SK-N-SH treated with all-trans-retinoic acid at 6 μM for 48 hours (cell line): ENCODE measurements around the gene ID3.

Experiments
- ATAC-seq: fragments of 200-7000 bp; cut with Tn5 transposase; 3 replicates; pipeline ENCODE4 v1.9.1; 2020; ENCODE audit warnings: mild to moderate bottlenecking, moderate library complexity
- ARNTL ChIP-seq: fragments of 450-650 bp; formaldehyde crosslinking; IDR thresholded peaks from 2 replicates; pipeline ENCODE4 v1.5.0; 2020; ENCODE audit warnings: low read depth, mild to moderate bottlenecking, moderate library complexity, borderline replicate concordance
- BACH2 ChIP-seq: fragments of 250-450 bp; sonication (Bioruptor Pico); IDR thresholded peaks from 2 replicates; pipeline ENCODE4 v1.9.0; 2021; ENCODE audit warnings: mild to moderate bottlenecking, borderline replicate concordance
- CSDC2 ChIP-seq: fragments of 250-450 bp; sonication (Bioruptor Pico); IDR thresholded peaks from 2 replicates; pipeline ENCODE4 v1.5.0; 2020; ENCODE audit warnings: mild to moderate bottlenecking, moderate library complexity
- ESRRG ChIP-seq: fragments of 250-450 bp; sonication (Bioruptor Pico); IDR thresholded peaks from 2 replicates; pipeline ENCODE4 v1.6.1; 2021; ENCODE audit warnings: mild to moderate bottlenecking
- GLIS3 ChIP-seq: fragments of 250-450 bp; sonication (Bioruptor Pico); IDR thresholded peaks from 2 replicates; pipeline ENCODE4 v1.5.0; 2020; ENCODE audit warnings: mild to moderate bottlenecking, moderate library complexity
- ISL1 ChIP-seq: fragments of 250-450 bp; sonication (Bioruptor Pico); IDR thresholded peaks from 2 replicates; pipeline ENCODE4 v2.1.2; 2022; ENCODE audit warnings: mild to moderate bottlenecking, moderate library complexity
- OSR1 ChIP-seq: fragments of 250-450 bp; sonication (Bioruptor Pico); IDR thresholded peaks from 2 replicates; pipeline ENCODE4 v1.8.0; 2022; ENCODE audit warnings: moderate library complexity, mild to moderate bottlenecking, inconsistent platforms
- PPARA ChIP-seq: fragments of 250-450 bp; sonication (Bioruptor Pico); IDR thresholded peaks from 2 replicates; pipeline ENCODE4 v1.5.0; 2020; ENCODE audit warnings: mild to moderate bottlenecking, borderline replicate concordance
- RARB ChIP-seq: fragments of 250-450 bp; sonication (Bioruptor Pico); IDR thresholded peaks from 2 replicates; pipeline ENCODE4 v1.8.0; 2021; ENCODE audit warnings: mild to moderate bottlenecking, moderate library complexity
- SNAI2 ChIP-seq: fragments of 250-450 bp; sonication (Bioruptor Pico); IDR thresholded peaks from 2 replicates; pipeline ENCODE4 v1.5.0; 2020; ENCODE audit warnings: mild to moderate bottlenecking, moderate library complexity
- TCF4 ChIP-seq: fragments of 250-450 bp; sonication (Bioruptor Pico); IDR thresholded peaks from 2 replicates; pipeline ENCODE4 v1.8.0; 2021; ENCODE audit warnings: mild to moderate bottlenecking, moderate library complexity, borderline replicate concordance
- TOX ChIP-seq: fragments of 250-450 bp; sonication (Bioruptor Pico); IDR thresholded peaks from 2 replicates; pipeline ENCODE4 v1.8.0; 2021; ENCODE audit warnings: mild to moderate bottlenecking, moderate library complexity, borderline replicate concordance
- ZC3H10 ChIP-seq: fragments of 250-450 bp; sonication (Bioruptor Pico); IDR thresholded peaks from 2 replicates; pipeline ENCODE4 v1.5.1; 2021; ENCODE audit warnings: mild to moderate bottlenecking, moderate library complexity
- ZFP3 ChIP-seq: fragments of 250-450 bp; sonication (Bioruptor Pico); IDR thresholded peaks from 2 replicates; pipeline ENCODE4 v1.5.0; 2020; ENCODE audit warnings: mild to moderate bottlenecking, moderate library complexity
- ZFP30 ChIP-seq: fragments of 450-650 bp; formaldehyde crosslinking; IDR thresholded peaks from 2 replicates; pipeline ENCODE4 v1.5.0; 2022; ENCODE audit warnings: mild to moderate bottlenecking, moderate library complexity
- ZNF565 ChIP-seq: fragments of 450-650 bp; formaldehyde crosslinking; conservative IDR thresholded peaks from 2 replicates; pipeline ENCODE4 v1.5.0; 2020; ENCODE audit warnings: low read depth, mild to moderate bottlenecking, moderate library complexity
- ZNF70 ChIP-seq: fragments of 450-650 bp; formaldehyde crosslinking; IDR thresholded peaks from 2 replicates; pipeline ENCODE4 v1.5.0; 2020; ENCODE audit warnings: mild to moderate bottlenecking, moderate library complexity
- ZNF8 ChIP-seq: fragments of 450-650 bp; formaldehyde crosslinking; IDR thresholded peaks from 2 replicates; pipeline ENCODE4 v1.5.0; 2020; ENCODE audit warnings: mild to moderate bottlenecking, moderate library complexity
- TF ChIP-seq, protein P1 (sequence below): fragments of 250-450 bp; sonication (Bioruptor Pico); IDR thresholded peaks from 2 replicates; pipeline ENCODE4 v1.5.0; 2020; ENCODE audit warnings: mild to moderate bottlenecking, moderate library complexity
- TF ChIP-seq, protein P2 (sequence below): fragments of 250-450 bp; sonication (Bioruptor Pico); IDR thresholded peaks from 2 replicates; pipeline ENCODE4 v1.8.0; 2021; ENCODE audit warnings: low read depth, mild to moderate bottlenecking, moderate library complexity, borderline replicate concordance
- TF ChIP-seq, protein P3 (sequence below): fragments of 250-450 bp; sonication (Bioruptor Pico); IDR thresholded peaks from 2 replicates; pipeline ENCODE4 v1.8.0; 2020; ENCODE audit warnings: mild to moderate bottlenecking, moderate library complexity, borderline replicate concordance
- TF ChIP-seq, protein P4 (sequence below): fragments of 250-450 bp; sonication (Bioruptor Pico); IDR thresholded peaks from 2 replicates; pipeline ENCODE4 v1.5.1; 2021; ENCODE audit warnings: mild to moderate bottlenecking, moderate library complexity

The ID3 gene

DNA sequence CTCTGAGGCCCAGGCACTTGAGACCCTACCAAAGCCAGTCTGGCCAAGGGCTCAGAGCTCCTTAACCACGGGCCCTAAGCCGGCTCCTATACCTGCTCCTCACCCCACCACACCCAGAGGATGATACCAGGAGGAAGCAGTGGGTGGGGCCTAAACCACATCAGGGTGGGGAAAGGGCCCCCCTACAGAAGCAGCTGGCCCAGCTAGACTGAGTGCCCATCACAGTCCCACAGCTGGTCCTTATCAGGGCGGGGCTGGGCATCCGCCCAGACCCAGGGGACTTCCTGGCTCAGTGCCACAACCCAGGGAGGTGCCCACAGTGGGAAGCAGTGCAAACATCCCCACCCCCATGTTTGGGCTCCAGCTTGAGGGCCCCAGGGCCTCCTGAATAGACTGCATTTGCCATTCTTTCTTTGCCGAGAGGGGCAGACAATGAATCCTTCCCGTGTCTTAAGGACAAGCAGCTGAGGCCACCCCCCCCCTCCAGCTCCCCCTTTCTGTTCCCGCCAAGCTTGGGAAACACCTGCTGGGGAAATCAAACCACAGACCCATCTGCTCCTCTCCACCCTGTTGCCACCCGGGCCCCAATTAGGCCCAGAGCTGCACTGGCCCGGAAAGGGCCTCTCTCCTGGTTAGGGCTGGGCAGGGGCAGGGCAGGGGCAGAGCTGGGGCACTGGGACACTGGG is 34.4 kb downstream of the ID3 start:
- no peak for TF ChIP-seq BACH2 (CRISPR knock-in tag)
- TF ChIP-seq ISL1 (CRISPR knock-in tag) = no peak
- TF ChIP-seq, protein P1, sequence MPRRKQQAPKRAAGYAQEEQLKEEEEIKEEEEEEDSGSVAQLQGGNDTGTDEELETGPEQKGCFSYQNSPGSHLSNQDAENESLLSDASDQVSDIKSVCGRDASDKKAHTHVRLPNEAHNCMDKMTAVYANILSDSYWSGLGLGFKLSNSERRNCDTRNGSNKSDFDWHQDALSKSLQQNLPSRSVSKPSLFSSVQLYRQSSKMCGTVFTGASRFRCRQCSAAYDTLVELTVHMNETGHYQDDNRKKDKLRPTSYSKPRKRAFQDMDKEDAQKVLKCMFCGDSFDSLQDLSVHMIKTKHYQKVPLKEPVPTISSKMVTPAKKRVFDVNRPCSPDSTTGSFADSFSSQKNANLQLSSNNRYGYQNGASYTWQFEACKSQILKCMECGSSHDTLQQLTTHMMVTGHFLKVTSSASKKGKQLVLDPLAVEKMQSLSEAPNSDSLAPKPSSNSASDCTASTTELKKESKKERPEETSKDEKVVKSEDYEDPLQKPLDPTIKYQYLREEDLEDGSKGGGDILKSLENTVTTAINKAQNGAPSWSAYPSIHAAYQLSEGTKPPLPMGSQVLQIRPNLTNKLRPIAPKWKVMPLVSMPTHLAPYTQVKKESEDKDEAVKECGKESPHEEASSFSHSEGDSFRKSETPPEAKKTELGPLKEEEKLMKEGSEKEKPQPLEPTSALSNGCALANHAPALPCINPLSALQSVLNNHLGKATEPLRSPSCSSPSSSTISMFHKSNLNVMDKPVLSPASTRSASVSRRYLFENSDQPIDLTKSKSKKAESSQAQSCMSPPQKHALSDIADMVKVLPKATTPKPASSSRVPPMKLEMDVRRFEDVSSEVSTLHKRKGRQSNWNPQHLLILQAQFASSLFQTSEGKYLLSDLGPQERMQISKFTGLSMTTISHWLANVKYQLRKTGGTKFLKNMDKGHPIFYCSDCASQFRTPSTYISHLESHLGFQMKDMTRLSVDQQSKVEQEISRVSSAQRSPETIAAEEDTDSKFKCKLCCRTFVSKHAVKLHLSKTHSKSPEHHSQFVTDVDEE (CRISPR knock-in tag) = no peak
- TF ChIP-seq, protein P2, sequence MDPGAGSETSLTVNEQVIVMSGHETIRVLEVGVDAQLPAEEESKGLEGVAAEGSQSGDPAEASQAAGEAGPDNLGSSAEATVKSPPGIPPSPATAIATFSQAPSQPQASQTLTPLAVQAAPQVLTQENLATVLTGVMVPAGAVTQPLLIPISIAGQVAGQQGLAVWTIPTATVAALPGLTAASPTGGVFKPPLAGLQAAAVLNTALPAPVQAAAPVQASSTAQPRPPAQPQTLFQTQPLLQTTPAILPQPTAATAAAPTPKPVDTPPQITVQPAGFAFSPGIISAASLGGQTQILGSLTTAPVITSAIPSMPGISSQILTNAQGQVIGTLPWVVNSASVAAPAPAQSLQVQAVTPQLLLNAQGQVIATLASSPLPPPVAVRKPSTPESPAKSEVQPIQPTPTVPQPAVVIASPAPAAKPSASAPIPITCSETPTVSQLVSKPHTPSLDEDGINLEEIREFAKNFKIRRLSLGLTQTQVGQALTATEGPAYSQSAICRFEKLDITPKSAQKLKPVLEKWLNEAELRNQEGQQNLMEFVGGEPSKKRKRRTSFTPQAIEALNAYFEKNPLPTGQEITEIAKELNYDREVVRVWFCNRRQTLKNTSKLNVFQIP (CRISPR knock-in tag) = no peak
- TF ChIP-seq ESRRG (CRISPR knock-in tag) = no peak
- no peak for TF ChIP-seq ZC3H10
- no peak for TF ChIP-seq SNAI2 (CRISPR knock-in tag)
- no peak for TF ChIP-seq ZFP30 (CRISPR knock-in tag)
- no peak for TF ChIP-seq TOX (CRISPR knock-in tag)
- TF ChIP-seq, protein P3, sequence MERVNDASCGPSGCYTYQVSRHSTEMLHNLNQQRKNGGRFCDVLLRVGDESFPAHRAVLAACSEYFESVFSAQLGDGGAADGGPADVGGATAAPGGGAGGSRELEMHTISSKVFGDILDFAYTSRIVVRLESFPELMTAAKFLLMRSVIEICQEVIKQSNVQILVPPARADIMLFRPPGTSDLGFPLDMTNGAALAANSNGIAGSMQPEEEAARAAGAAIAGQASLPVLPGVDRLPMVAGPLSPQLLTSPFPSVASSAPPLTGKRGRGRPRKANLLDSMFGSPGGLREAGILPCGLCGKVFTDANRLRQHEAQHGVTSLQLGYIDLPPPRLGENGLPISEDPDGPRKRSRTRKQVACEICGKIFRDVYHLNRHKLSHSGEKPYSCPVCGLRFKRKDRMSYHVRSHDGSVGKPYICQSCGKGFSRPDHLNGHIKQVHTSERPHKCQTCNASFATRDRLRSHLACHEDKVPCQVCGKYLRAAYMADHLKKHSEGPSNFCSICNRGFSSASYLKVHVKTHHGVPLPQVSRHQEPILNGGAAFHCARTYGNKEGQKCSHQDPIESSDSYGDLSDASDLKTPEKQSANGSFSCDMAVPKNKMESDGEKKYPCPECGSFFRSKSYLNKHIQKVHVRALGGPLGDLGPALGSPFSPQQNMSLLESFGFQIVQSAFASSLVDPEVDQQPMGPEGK = no peak
- TF ChIP-seq GLIS3 (CRISPR knock-in tag) = no peak
- TF ChIP-seq ZNF565 (CRISPR knock-in tag) = no peak
- no peak for TF ChIP-seq TCF4 (CRISPR knock-in tag)
- TF ChIP-seq, protein P4, sequence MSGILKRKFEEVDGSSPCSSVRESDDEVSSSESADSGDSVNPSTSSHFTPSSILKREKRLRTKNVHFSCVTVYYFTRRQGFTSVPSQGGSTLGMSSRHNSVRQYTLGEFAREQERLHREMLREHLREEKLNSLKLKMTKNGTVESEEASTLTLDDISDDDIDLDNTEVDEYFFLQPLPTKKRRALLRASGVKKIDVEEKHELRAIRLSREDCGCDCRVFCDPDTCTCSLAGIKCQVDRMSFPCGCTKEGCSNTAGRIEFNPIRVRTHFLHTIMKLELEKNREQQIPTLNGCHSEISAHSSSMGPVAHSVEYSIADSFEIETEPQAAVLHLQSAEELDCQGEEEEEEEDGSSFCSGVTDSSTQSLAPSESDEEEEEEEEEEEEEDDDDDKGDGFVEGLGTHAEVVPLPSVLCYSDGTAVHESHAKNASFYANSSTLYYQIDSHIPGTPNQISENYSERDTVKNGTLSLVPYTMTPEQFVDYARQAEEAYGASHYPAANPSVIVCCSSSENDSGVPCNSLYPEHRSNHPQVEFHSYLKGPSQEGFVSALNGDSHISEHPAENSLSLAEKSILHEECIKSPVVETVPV (CRISPR knock-in tag) = no peak
- no peak for TF ChIP-seq ZNF8 (CRISPR knock-in tag)
- TF ChIP-seq PPARA (CRISPR knock-in tag) = no peak
- TF ChIP-seq OSR1 = no peak
- TF ChIP-seq ZNF70 (CRISPR knock-in tag) = no peak
- TF ChIP-seq ARNTL (CRISPR knock-in tag) = no peak
- no peak for TF ChIP-seq CSDC2 (CRISPR knock-in tag)
- ATAC-seq = no peak

DNA sequence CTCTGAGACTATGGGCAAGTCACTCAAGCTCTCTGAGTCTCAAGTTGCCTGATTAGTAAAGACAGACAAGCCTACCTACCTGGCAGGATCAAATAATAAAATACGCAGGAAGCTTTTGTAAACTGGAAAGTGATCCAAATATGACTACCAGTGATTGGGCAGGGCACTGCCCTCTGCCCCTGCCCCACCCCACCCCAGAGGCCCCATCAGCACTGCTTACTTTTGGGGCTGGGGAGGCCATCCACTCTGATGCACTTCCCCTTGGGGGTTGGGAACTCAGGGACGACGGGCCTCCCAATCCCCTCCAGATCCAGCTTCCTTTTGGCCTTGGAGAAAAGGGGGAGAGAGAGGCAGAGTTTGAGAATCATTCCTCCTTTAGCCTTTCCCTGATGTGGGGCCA is 35.1 kb downstream of the ID3 start:
- no peak for ATAC-seq
- TF ChIP-seq ZFP3 (CRISPR knock-in tag) = no peak
- TF ChIP-seq, protein P3 = no peak
- no peak for TF ChIP-seq ISL1 (CRISPR knock-in tag)
- TF ChIP-seq GLIS3 (CRISPR knock-in tag) = no peak
- no peak for TF ChIP-seq TOX (CRISPR knock-in tag)
- TF ChIP-seq ARNTL (CRISPR knock-in tag) = no peak
- no peak for TF ChIP-seq ZNF8 (CRISPR knock-in tag)
- TF ChIP-seq CSDC2 (CRISPR knock-in tag) = no peak
- no peak for TF ChIP-seq ZNF565 (CRISPR knock-in tag)
- TF ChIP-seq RARB = no peak
- no peak for TF ChIP-seq ZC3H10
- TF ChIP-seq, protein P4 (CRISPR knock-in tag) = no peak
- no peak for TF ChIP-seq TCF4 (CRISPR knock-in tag)
- no peak for TF ChIP-seq ESRRG (CRISPR knock-in tag)
- TF ChIP-seq, protein P1 (CRISPR knock-in tag) = no peak
- no peak for TF ChIP-seq ZNF70 (CRISPR knock-in tag)
- TF ChIP-seq OSR1 = no peak
- TF ChIP-seq BACH2 (CRISPR knock-in tag) = no peak
